MCF 10A (cell line): ENCODE measurements around the gene RAD50. TPM values are rescaled to one million over a fixed set of nuclear protein-coding genes. Genes with fewer than 3 reads are reported as not detected.

ENCODE experiments used
- BruUV-seq: library from RNA; stranded (reverse); fragments of 400-500 nt; replicated peaks from 2 replicates; lab custom pipeline; 2021; lab: Mats Ljungman, UMichigan
- CTCF ChIA-PET: fragments of 300-600 bp; sonication (Branson Sonifier 250); formaldehyde crosslinking; extraction: SDS; loops from one replicate; lab custom pipeline; 2021; ENCODE audit warnings: antibody characterized with exemption, inconsistent platforms; lab: Yijun Ruan, JAX
- POLR2A ChIA-PET: fragments of 300-600, 350-650 bp; sonication (Branson Sonifier 250); formaldehyde crosslinking; extraction: SDS; loops from one replicate; lab custom pipeline; 2020; ENCODE audit warnings: antibody characterized with exemption, inconsistent platforms; lab: Yijun Ruan, JAX
- DNase-seq: peaks from one replicate; pipeline ENCODE4 v3.0.0-alpha.2; 2018; ENCODE audit not compliant: unreplicated experiment
- H3K27ac Mint-ChIP-seq: one replicate; pipeline ENCODE4 v1.8.0; 2022; ENCODE audit warnings: mild to moderate bottlenecking, low read depth, mixed read lengths; ENCODE audit not compliant: unreplicated experiment
- H3K27me3 Mint-ChIP-seq: one replicate; pipeline ENCODE4 v1.8.0; 2022; ENCODE audit warnings: mixed read lengths; ENCODE audit not compliant: insufficient read depth, unreplicated experiment
- H3K36me3 Mint-ChIP-seq: one replicate; pipeline ENCODE4 v1.8.0; 2022; ENCODE audit warnings: mild to moderate bottlenecking, moderate library complexity, mixed read lengths; ENCODE audit not compliant: insufficient read depth, unreplicated experiment
- H3K4me1 Mint-ChIP-seq: one replicate; pipeline ENCODE4 v1.8.0; 2022; ENCODE audit warnings: mixed read lengths; ENCODE audit not compliant: insufficient read depth, unreplicated experiment
- H3K4me3 Mint-ChIP-seq: one replicate; pipeline ENCODE4 v1.8.0; 2022; ENCODE audit warnings: mild to moderate bottlenecking, moderate library complexity, mixed read lengths; ENCODE audit not compliant: unreplicated experiment
- H3K9me3 Mint-ChIP-seq: one replicate; pipeline ENCODE4 v1.8.0; 2022; ENCODE audit warnings: mixed read lengths; ENCODE audit not compliant: unreplicated experiment
- CTCF ChIP-seq: fragments of 200-600 bp; IDR thresholded peaks from one replicate; pipeline ENCODE4 v1.8.0; 2022; ENCODE audit warnings: antibody characterized with exemption, mild to moderate bottlenecking; ENCODE audit not compliant: unreplicated experiment
- intact Hi-C: fragments of 100-400 bp; cut with micrococcal nuclease; formaldehyde crosslinking; loops from 2 replicates; pipeline ENCODE4 v1.14.1; 2022
- total RNA-seq: library from RNA; stranded (reverse); gene quantifications from 2 replicates; pipeline ENCODE4 v1.2.3, GENCODE V29; 2022

The RAD50 gene
- total RNA-seq, 1 experiment from 2014 or later, result 145 TPM

GRCh38 chr5:132637241-132637640 lies 80.5 kb downstream of the RAD50 start:
- no peak for TF ChIP-seq CTCF
- CTCF ChIA-PET, result interaction anchor here (2.1 kb wide), 1 partner anchor 181 kb away, joined by 5 read pairs; no protein-coding TSS in a partner anchor
- Mint-ChIP-seq H3K36me3 (peaks cover 93% of the 10 kb centered on the region), H3K9me3 (no peaks in the 10 kb centered on the region), H3K27me3 (no peaks in the 10 kb centered on the region), H3K4me3 (no peak overlapping the region), H3K4me1 (no peaks in the 10 kb centered on the region), H3K27ac (no peak overlapping the region)
- DNase-seq, result no peak
- POLR2A ChIA-PET, result no interaction called here
- no TSS peak for BruUV-seq
- intact Hi-C loops, result no loop called here

- H3K4me1 Mint-ChIP-seq, result no peaks in the 10 kb centered on the region
- intact Hi-C loops, result loop anchor here (5.0 kb wide), 1 partner anchor 153 kb away; no protein-coding TSS in a partner anchor
- no peak overlapping the region for H3K27ac Mint-ChIP-seq
- DNase-seq, result no peak
- no peaks in the 10 kb centered on the region for H3K27me3 Mint-ChIP-seq
- no peak overlapping the region for H3K4me3 Mint-ChIP-seq
- no TSS peak for BruUV-seq
- ChIA-PET POLR2A (interaction anchor here (0.7 kb wide), 1 partner anchor 180 kb away, joined by 4 read pairs; no protein-coding TSS in a partner anchor), CTCF (interaction anchor here (0.7 to 1.8 kb wide), 6 partner anchors 9 to 226 kb away, joined by 3 to 7 read pairs (median 3); no protein-coding TSS in a partner anchor)
- no peak for TF ChIP-seq CTCF
- H3K36me3 Mint-ChIP-seq, result peaks cover 91% of the 10 kb centered on the region
- H3K9me3 Mint-ChIP-seq, result no peaks in the 10 kb centered on the region
Measured at GRCh38 chr5:132639706-132640130, 82.9 kb downstream of the RAD50 start.

- Mint-ChIP-seq H3K4me3 (no peak overlapping the region), H3K4me1 (no peaks in the 10 kb centered on the region), H3K27ac (no peak overlapping the region), H3K36me3 (peaks cover 97% of the 10 kb centered on the region), H3K9me3 (no peaks in the 10 kb centered on the region), H3K27me3 (no peaks in the 10 kb centered on the region)
- intact Hi-C loops, result loop anchor here (5.0 kb wide), 1 partner anchor 152 kb away; no protein-coding TSS in a partner anchor
- no peak for DNase-seq
- no peak for TF ChIP-seq CTCF
- ChIA-PET CTCF (interaction anchor here (0.6 to 1.8 kb wide), 4 partner anchors 10 to 76 kb away, joined by 3 to 7 read pairs (median 4); no protein-coding TSS in a partner anchor), POLR2A (interaction anchor here (0.8 to 1.1 kb wide), 2 partner anchors 9 to 40 kb away, joined by 3 read pairs; no protein-coding TSS in a partner anchor)
- no TSS peak for BruUV-seq
Measured at GRCh38 chr5:132640613-132641012, 83.8 kb downstream of the RAD50 start.

- intact Hi-C loops, result loop anchor here (5.0 kb wide), 1 partner anchor 151 kb away; no protein-coding TSS in a partner anchor
- Mint-ChIP-seq H3K27ac (no peak overlapping the region), H3K4me3 (no peak overlapping the region), H3K9me3 (no peaks in the 10 kb centered on the region), H3K27me3 (no peaks in the 10 kb centered on the region), H3K4me1 (no peaks in the 10 kb centered on the region), H3K36me3 (peaks cover 90% of the 10 kb centered on the region)
- no TSS peak for BruUV-seq
- ChIA-PET POLR2A (interaction anchor here (0.8 to 1.1 kb wide), 2 partner anchors 10 to 41 kb away, joined by 3 read pairs; no protein-coding TSS in a partner anchor), CTCF (interaction anchor here (0.6 kb wide), 4 partner anchors 30 to 270 kb away, joined by 3 to 4 read pairs (median 4); no protein-coding TSS in a partner anchor)
- no peak for TF ChIP-seq CTCF
- DNase-seq, result no peak
Measured at GRCh38 chr5:132641241-132641723, 84.5 kb downstream of the RAD50 start.
